Left lobe of liver (tissue), 2 donors: Measurements from ENCODE around the gene FAH. TPM values are rescaled to one million over a fixed set of nuclear protein-coding genes. Genes with fewer than 3 reads are reported as not detected.
"Not testable (repeated sequence)": the region's sequence is repeated elsewhere in the genome, so short reads cannot be mapped to it uniquely, and the experiment has no call there.

Experiments used
- ATAC-seq: fragments of 200-7000 bp; cut with Tn5 transposase; one replicate; pipeline ENCODE4 v1.9.1; 2020; ENCODE audit warnings: mild to moderate bottlenecking, moderate library complexity
- DNase-seq: peaks from one replicate; pipeline ENCODE4 v3.0.0-alpha.2; 2020; ENCODE audit warnings: low spot score
- total RNA-seq: library from RNA; stranded (reverse); gene quantifications from one replicate; pipeline ENCODE4 v1.2.1, GENCODE V29; 2021
- donor health status: DM: no; HTN: no; CAD: no; lungs with moderate emphysema.
- donor health status: DM: no; HTN: yes; CAD: no.

The FAH gene
- total RNA-seq = 215 TPM

GRCh38 chr15:80152896-80153876 is at the start of gene FAH:
Gene FAH (plus strand): TSS chr15:80152999. CDS start chr15:80153055, 56 bp downstream.
- peak; percentile 74 for ATAC-seq
- DNase-seq = peak; percentile 51

GRCh38 chr15:80105193-80105592 is 47.6 kb upstream of the FAH start:
- DNase-seq = no peak
- ATAC-seq = no peak

DNA sequence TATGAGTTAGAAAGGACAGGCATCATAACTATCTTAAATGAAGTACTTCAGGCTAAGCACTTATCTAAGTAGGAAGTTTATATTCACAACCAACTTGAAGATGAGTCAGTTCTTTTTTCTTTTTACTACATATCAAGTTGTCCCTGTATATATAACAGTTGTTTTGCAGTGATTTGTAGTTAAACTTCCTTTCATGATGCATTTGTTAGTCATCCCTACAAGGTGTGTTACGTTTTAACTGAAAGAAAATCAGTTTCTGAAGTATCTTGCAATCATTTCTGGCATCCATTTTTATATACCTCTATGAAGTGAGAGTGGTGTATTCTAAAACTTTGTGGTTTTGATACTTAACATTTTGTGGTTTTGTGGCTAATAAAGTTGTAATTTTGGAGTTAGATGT is 47.2 kb upstream of the FAH start:
- ATAC-seq = no peak
- DNase-seq = no peak

- no peak for DNase-seq
- ATAC-seq = no peak
Observed at GRCh38 chr15:80106051-80106450, 46.7 kb upstream of the FAH start.

DNA sequence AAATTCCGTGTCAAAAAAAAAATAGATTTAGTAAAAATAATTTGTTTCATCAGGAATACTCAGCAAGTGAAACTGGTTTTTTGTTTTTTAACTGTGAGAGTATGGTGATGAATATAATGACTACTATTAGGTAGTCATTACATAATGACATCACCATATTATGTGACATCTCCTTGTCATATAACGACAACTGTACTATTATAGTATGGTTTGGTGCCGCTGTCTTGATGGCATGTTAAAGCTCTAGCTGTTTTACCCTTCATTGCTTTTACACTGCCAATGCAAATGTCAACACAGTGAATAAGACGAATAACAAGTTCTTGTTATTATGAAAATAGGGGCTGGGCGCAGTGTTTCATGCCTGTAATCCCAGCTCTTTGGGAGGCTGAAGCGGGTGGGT is 45.6 kb upstream of the FAH start:
- ATAC-seq (no peak), DNase-seq (no peak)

DNA sequence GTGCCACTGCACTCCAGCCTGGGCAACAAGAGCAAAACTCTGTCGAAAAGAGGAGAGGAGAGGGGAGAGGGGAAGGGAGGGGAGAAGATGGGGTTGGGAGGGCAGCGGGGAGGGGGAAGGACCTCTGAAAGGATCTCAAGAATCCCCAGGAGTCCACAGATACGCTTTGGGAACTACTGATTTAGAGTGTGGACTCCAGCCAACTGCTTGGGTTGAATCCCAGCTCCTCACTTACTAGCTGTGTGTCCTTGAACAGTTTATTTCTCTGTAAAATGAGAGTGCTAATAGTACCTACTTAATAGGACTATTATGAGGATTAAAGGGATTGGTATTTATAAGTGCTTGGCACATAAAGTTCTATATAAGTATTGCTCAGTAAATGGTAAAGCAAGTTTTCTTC is 45.0 kb upstream of the FAH start:
- ATAC-seq (no peak), DNase-seq (no peak)

DNA sequence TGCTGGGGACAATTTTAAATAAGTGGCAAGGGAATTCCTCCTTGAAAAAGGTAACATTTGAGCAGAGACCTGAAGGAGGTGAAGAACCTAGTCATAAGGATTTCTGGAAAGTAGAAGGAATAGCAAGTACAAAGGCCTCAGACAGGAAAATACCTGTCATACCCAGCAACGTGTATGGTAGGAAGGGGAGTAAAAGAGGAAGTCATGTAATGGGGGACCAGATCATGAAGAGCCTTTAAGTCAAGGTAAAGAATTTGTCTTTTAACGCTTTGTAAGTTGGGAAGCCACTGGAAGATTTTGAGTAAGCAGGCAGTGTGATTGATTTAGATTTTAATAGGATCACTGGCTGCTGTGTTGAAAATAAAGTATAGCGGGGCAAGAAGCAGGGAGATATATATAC is 43.4 kb upstream of the FAH start:
- DNase-seq = no peak

GRCh38 chr15:80110920-80111319 is 41.9 kb upstream of the FAH start:
- no peak for ATAC-seq
- DNase-seq = no peak

More for the DNA sequence above, 43.4 kb upstream of the FAH start:
- no peak for ATAC-seq

- no peak for DNase-seq
- peak; percentile 48 for ATAC-seq
Observed at GRCh38 chr15:80114114-80114513, 38.7 kb upstream of the FAH start.

- no peak for DNase-seq
- no peak for ATAC-seq
Observed at GRCh38 chr15:80115021-80115420, 37.8 kb upstream of the FAH start.

GRCh38 chr15:80118956-80119355 is 33.8 kb upstream of the FAH start:
- no peak for ATAC-seq
- DNase-seq = no peak

- ATAC-seq = no peak
Observed at GRCh38 chr15:80120636-80121035, 32.2 kb upstream of the FAH start.

GRCh38 chr15:80121546-80121945 is 31.3 kb upstream of the FAH start:
- no peak for ATAC-seq
- DNase-seq = no peak

More at GRCh38 chr15:80120636-80121035, 32.2 kb upstream of the FAH start:
- DNase-seq = no peak

GRCh38 chr15:80123034-80123433 is 29.8 kb upstream of the FAH start:
- ATAC-seq (no peak), DNase-seq (no peak)

GRCh38 chr15:80127253-80127652 is 25.5 kb upstream of the FAH start:
- not testable (repeated sequence) for ATAC-seq, DNase-seq

GRCh38 chr15:80127911-80128310 is 24.9 kb upstream of the FAH start:
- DNase-seq = no peak
- ATAC-seq = no peak

DNA sequence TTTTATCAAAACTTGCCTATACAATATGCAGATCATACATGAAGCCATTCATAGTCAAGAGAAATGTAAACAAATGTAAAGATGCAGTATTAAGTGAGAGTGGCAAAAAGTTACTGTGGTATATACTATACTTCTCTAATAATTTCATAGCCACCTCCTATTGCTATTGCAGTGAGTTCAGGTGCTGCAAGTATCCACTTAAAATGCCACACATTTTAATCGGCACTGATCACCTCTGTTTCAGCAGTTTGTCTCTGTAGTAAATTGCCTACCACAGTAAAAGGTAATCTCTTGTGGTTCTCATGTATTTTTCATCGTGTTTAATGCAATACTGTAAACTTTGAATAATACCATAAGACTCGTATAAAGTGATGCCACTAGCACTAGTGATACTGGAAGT is 20.4 kb upstream of the FAH start:
- no peak for ATAC-seq
- no peak for DNase-seq

DNA sequence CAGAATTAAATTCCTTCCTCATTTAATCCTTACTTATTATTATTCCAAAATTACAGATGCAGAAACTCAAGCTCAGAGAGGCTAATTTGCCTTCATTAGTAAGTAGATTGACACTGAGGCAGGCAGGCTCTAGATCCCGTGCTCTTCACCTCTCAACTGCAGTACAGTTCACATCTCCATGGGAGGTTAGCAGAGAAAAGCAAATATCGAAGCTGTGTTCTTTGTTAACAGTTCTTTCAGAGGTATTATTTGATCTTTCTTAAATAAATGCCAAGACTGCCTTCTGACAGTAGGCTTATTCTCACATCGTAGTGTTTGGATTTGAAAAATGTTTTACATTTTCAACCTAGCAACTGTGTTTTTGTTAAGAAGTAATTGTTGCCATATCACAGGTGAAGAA is 15.9 kb upstream of the FAH start:
- ATAC-seq = peak; percentile 41

GRCh38 chr15:80138961-80139360 is 13.8 kb upstream of the FAH start:
- DNase-seq (no peak), ATAC-seq (no peak)

More for the DNA sequence above, 15.9 kb upstream of the FAH start:
- DNase-seq = no peak

- DNase-seq = no peak
- no peak for ATAC-seq
Observed at GRCh38 chr15:80140909-80141308, 11.9 kb upstream of the FAH start.

- ATAC-seq (peak; percentile 66), DNase-seq (no peak)
Observed at GRCh38 chr15:80141916-80142598, 10.7 kb upstream of the FAH start.

- ATAC-seq (no peak), DNase-seq (no peak)
Observed at GRCh38 chr15:80142646-80143045, 10.2 kb upstream of the FAH start.
